ENCODE results near the gene IGLL1.
A peak's percentile ranks its signal among the peaks of the same experiment; 100 is the strongest.
"Not testable (repeated sequence)": the region's sequence is repeated elsewhere in the genome, so short reads cannot be mapped to it uniquely, and the experiment has no call there.

The IGLL1 gene

GRCh38 chr22:23541849-23542281 lies 38.2 kb downstream of the IGLL1 start:
- not testable (repeated sequence) for DNase-seq (ENCODE audit: low read depth in 2 of 2)

GRCh38 chr22:23540837-23541236 lies 39.3 kb downstream of the IGLL1 start:
- DNase-seq (ENCODE audit: low read depth in 2 of 2) = not testable (repeated sequence)

- not testable (repeated sequence) for DNase-seq (ENCODE audit: low read depth in 2 of 2)
Measured at GRCh38 chr22:23539839-23540198, 40.3 kb downstream of the IGLL1 start.

- peak; percentile 32 to 43 for DNase-seq (ENCODE audit: low read depth in 2 of 2)
Measured at GRCh38 chr22:23539135-23539838, 40.8 kb downstream of the IGLL1 start.

GRCh38 chr22:23538696-23539030 lies 41.4 kb downstream of the IGLL1 start:
- DNase-seq (ENCODE audit: low read depth in 2 of 2) = not testable (repeated sequence)

- DNase-seq (ENCODE audit: low read depth in 2 of 2) = not testable (repeated sequence)
Measured at GRCh38 chr22:23537830-23538695, 42.0 kb downstream of the IGLL1 start.

- DNase-seq (ENCODE audit: low read depth in 2 of 2) = no peak
Measured at GRCh38 chr22:23537416-23537815, 42.7 kb downstream of the IGLL1 start.

GRCh38 chr22:23536821-23537345 lies 43.2 kb downstream of the IGLL1 start:
- no peak for DNase-seq (ENCODE audit: low read depth in 2 of 2)

- not testable (repeated sequence) for DNase-seq (ENCODE audit: low read depth in 2 of 2)
Measured at GRCh38 chr22:23535790-23536661, 44.1 kb downstream of the IGLL1 start.

GRCh38 chr22:23534851-23535717 lies 45.0 kb downstream of the IGLL1 start:
- DNase-seq (ENCODE audit: low read depth in 2 of 2) = no peak

GRCh38 chr22:23534201-23534850 lies 45.8 kb downstream of the IGLL1 start:
- DNase-seq (ENCODE audit: low read depth in 2 of 2) = no peak

GRCh38 chr22:23533771-23534191 lies 46.3 kb downstream of the IGLL1 start:
- DNase-seq (ENCODE audit: low read depth in 2 of 2) = no peak

GRCh38 chr22:23533328-23533762 lies 46.7 kb downstream of the IGLL1 start:
- no peak for DNase-seq (ENCODE audit: low read depth in 2 of 2)

GRCh38 chr22:23532731-23533130 lies 47.4 kb downstream of the IGLL1 start:
- DNase-seq (ENCODE audit: low read depth in 2 of 2) = no peak

- no peak for DNase-seq (ENCODE audit: low read depth in 2 of 2)
Measured at GRCh38 chr22:23531966-23532705, 48.0 kb downstream of the IGLL1 start.

- DNase-seq (ENCODE audit: low read depth in 2 of 2) = no peak
Measured at GRCh38 chr22:23531283-23531956, 48.7 kb downstream of the IGLL1 start.

- DNase-seq (ENCODE audit: low read depth in 2 of 2) = no peak
Measured at GRCh38 chr22:23530766-23531282, 49.3 kb downstream of the IGLL1 start.

- no peak for DNase-seq (ENCODE audit: low read depth in 2 of 2)
Measured at GRCh38 chr22:23530106-23530505, 50.0 kb downstream of the IGLL1 start.

Data from stimulated activated CD8-positive, alpha-beta memory T cell treated with anti-CD3 and anti-CD28 coated beads, Interleukin-15, amount 100 ng/mL, for 4 hours (primary cell).